Common myeloid progenitor, CD34-positive (primary cell): Measurements from ENCODE around the gene METTL1.

Experiments used
- CTCF ChIA-PET: fragments of 350-600 bp; sonication (Branson Sonifier 250); formaldehyde crosslinking; loops from one replicate; lab custom pipeline; 2021; ENCODE audit warnings: antibody characterized with exemption; lab: Charles Lee
- POLR2A ChIA-PET: fragments of 350-600 bp; sonication (Branson Sonifier 250); formaldehyde crosslinking; loops from one replicate; lab custom pipeline; 2021; ENCODE audit warnings: antibody characterized with exemption; lab: Charles Lee
- DNase-seq, 3 donors: peaks; one replicate each; pipeline versions ENCODE4 v3.0.0 to v3.0.0-alpha.2; 2013
- H3K27ac ChIP-seq, 2 experiments: 1 replicate in 1 of 2; 2 replicates in 1 of 2; pipeline ENCODE4 v1.7.0; 2013; ENCODE audit warnings: inconsistent platforms in 2 of 2, low read length in 2 of 2, mild to moderate bottlenecking in 2 of 2, low read depth in 1 of 2, moderate library complexity in 1 of 2; ENCODE audit not compliant: severe bottlenecking in 2 of 2, insufficient read depth in 1 of 2, poor library complexity in 1 of 2
- H3K27me3 ChIP-seq, 5 experiments: replicated peaks in 2 of 5; 1 replicate in 3 of 5; 2 replicates in 2 of 5; pipeline versions ENCODE4 v1.6.1 to v1.7.0; 2013; ENCODE audit warnings: low read length in 4 of 5, mild to moderate bottlenecking in 2 of 5, moderate library complexity in 2 of 5, inconsistent platforms in 1 of 5; ENCODE audit not compliant: insufficient read depth in 5 of 5, control insufficient read depth in 4 of 5
- H3K36me3 ChIP-seq, 4 experiments: 1 replicate in 2 of 4; 2 replicates in 2 of 4; pipeline versions ENCODE4 v1.6.1 to v1.7.0; 2013; ENCODE audit warnings: low read length in 3 of 4, control low read depth in 1 of 4, mild to moderate bottlenecking in 1 of 4; ENCODE audit not compliant: control insufficient read depth in 4 of 4, insufficient read depth in 4 of 4
- H3K4me1 ChIP-seq, 4 experiments: 1 replicate in 3 of 4; 2 replicates in 1 of 4; pipeline versions ENCODE4 v1.6.1 to v1.7.1; 2013; ENCODE audit warnings: low read length in 3 of 4, mild to moderate bottlenecking in 3 of 4, control low read depth in 1 of 4, inconsistent platforms in 1 of 4, moderate library complexity in 1 of 4; ENCODE audit not compliant: control insufficient read depth in 4 of 4, insufficient read depth in 4 of 4; ENCODE audit errors: control extremely low read depth in 1 of 4
- H3K4me3 ChIP-seq, 7 experiments: 1 replicate in 4 of 7; 2 replicates in 3 of 7; pipeline versions ENCODE4 v1.5.1 to v1.7.0; 2013; ENCODE audit warnings: mild to moderate bottlenecking in 7 of 7, low read length in 6 of 7, moderate library complexity in 6 of 7, inconsistent platforms in 2 of 7, low read depth in 2 of 7, control low read depth in 1 of 7; ENCODE audit not compliant: insufficient read depth in 4 of 7, control insufficient read depth in 1 of 7; ENCODE audit errors: extremely low read depth in 1 of 7
- H3K9me3 ChIP-seq, 5 experiments: 1 replicate in 4 of 5; 2 replicates in 1 of 5; pipeline versions ENCODE4 v1.6.1 to v1.7.1; 2013; ENCODE audit warnings: low read length in 4 of 5, mild to moderate bottlenecking in 2 of 5, inconsistent platforms in 1 of 5, low read depth in 1 of 5, moderate library complexity in 1 of 5; ENCODE audit not compliant: control insufficient read depth in 4 of 5, insufficient read depth in 2 of 5; ENCODE audit errors: control extremely low read depth in 1 of 5
- WGBS: methylation state at CpG from one replicate; pipeline ENCODE4 v1.1.5; 2013; ENCODE audit not compliant: insufficient coverage; 5-methylcytosine and 5-hydroxymethylcytosine counted together

METTL1 gene

DNA sequence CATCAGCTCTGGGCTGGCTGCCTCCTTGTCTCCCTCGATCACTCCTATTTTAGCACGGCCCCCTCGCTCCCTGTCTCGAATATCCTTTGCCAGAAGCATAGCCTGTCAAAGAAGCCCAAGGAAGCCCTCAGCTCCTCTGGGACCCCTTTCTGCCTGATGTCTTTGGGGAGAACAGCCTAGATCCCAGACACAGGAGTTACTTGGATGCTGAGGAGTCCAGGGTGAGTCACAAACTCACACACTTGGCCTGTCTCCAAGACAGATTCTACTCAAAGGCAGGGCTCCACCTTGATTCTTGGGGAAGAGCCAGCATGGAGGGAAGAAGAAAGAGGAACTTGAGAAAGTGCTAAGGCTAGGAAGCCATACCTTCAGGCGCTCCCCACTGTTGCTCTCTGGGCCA is 38.5 kb upstream of the METTL1 start:
- Histone ChIP-seq H3K36me3 (peaks cover 0 to 22% (median 16%) of the 10 kb centered on the region in 4 experiments), H3K27ac (no peak overlapping the region), H3K4me1 (no peaks in the 10 kb centered on the region), H3K27me3 (no peaks in the 10 kb centered on the region), H3K4me3 (no peak overlapping the region), H3K9me3 (no peaks in the 10 kb centered on the region)
- CTCF ChIA-PET: interaction anchor here (1.0 to 5.4 kb wide), 4 partner anchors 10 to 16 kb away, joined by 3 to 41 read pairs (median 8); no protein-coding TSS in a partner anchor
- POLR2A ChIA-PET: no interaction called here
- DNase-seq: peak in 2 of 3 donors; percentile 36 to 38
- WGBS: 100% methylated on average over 5 of the region's 5 CpGs

DNA sequence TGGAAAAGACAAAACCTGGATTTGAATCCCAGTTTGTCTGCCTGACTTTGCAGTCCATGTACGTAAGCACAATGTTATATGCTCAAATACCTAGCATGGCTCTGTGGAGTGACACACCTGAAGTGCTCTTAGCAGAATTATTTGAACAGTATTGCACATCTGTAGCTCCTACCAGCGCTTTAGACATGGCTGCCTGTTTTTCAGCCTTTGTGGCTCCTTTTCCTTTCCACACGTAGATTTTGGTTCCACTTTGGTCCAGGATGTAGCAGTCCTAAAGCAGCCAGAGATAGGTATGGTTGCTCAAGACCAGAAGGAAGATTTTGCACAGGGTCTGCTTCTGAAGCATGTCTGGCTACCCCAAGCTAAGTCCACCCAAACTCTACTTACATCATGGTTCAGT is 37.5 kb upstream of the METTL1 start:
- POLR2A ChIA-PET: no interaction called here
- WGBS: 94% methylated on average over 3 of the region's 3 CpGs
- Histone ChIP-seq H3K36me3 (peaks cover 0 to 22% (median 17%) of the 10 kb centered on the region in 4 experiments), H3K4me1 (no peaks in the 10 kb centered on the region), H3K27ac (no peak overlapping the region), H3K27me3 (no peaks in the 10 kb centered on the region), H3K4me3 (no peak overlapping the region), H3K9me3 (no peaks in the 10 kb centered on the region)
- DNase-seq: no peak
- CTCF ChIA-PET: interaction anchor here (1.6 to 5.4 kb wide), 4 partner anchors 9 to 96 kb away, joined by 4 to 41 read pairs (median 10); no protein-coding TSS in a partner anchor

DNA sequence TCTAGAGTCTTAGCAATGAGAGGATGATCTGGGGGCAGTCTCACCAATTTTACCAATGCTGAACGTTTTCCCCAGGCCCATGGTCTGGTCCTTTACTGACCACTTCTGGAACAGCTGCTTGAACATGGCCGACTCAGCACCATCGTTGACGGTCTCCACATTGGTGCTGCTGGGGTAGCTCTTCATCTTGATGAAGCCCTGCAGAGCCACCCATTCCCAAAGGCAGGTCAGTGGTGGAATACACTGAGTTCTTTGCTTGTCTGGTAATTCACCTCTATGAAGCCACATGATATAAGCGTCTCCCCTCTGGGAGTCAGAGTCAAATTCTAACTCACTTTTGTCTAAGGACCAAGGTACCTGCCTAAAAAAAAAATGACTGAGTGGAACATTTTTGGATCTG is 36.4 kb upstream of the METTL1 start:
- ChIA-PET CTCF (interaction anchor here (0.6 to 2.0 kb wide), 2 partner anchors 21 to 97 kb away, joined by 3 to 9 read pairs; no protein-coding TSS in a partner anchor), POLR2A (no interaction called here)
- Histone ChIP-seq H3K4me3 (no peak overlapping the region), H3K4me1 (no peaks in the 10 kb centered on the region), H3K36me3 (peaks cover 0 to 22% (median 18%) of the 10 kb centered on the region in 4 experiments), H3K9me3 (no peaks in the 10 kb centered on the region), H3K27ac (no peak overlapping the region), H3K27me3 (no peaks in the 10 kb centered on the region)
- WGBS: 100% methylated on average over 5 of the region's 5 CpGs
- no peak for DNase-seq

DNA sequence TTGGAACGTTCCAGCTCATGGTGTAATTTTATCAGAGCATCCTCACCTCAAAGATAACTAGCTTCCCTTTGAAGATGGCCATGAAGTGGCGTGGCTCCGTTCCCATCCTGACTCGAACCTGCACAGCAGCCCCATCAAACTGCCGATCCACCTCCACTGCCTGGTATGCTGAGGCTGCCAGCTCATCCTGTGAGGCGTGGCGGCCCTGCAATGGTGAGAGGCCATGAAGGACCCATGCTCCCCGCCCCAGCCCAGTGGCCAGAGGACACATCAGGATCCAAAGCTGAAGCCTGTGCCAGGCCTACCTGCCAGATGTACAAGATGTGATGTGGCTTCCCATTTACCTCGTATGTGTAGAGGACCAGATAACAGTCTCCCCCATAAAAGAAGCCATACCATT is 35.4 kb upstream of the METTL1 start:
- Histone ChIP-seq H3K9me3 (no peaks in the 10 kb centered on the region), H3K27ac (no peak overlapping the region), H3K27me3 (no peaks in the 10 kb centered on the region), H3K4me3 (no peak overlapping the region), H3K36me3 (peaks cover 2 to 27% (median 26%) of the 10 kb centered on the region in 4 experiments), H3K4me1 (no peaks in the 10 kb centered on the region)
- no peak for DNase-seq
- 94% methylated on average over 9 of the region's 9 CpGs for WGBS
- ChIA-PET POLR2A (no interaction called here), CTCF (interaction anchor here (1.0 to 2.2 kb wide), 7 partner anchors 9 to 51 kb away, joined by 3 to 15 read pairs (median 4); partner anchors contain the start of genes AVIL and TSFM)

DNA sequence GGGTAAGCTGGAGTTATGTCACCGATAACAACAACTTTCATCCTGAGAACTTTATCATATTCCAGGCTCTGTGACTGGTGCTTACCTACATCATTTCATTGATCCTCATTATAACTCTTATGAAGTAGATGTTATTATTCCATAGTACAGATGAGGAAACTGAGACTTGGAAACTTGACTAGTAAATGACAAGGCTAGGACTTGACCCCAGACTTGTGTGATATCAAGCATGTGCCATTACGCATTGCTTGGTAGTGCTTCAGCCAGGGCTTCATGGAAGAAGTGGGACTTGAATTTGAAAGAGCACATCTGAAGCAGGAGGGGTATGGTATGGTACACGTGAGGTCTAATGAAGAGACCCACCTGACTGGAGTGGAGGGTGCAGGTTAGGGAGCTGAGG is 34.8 kb upstream of the METTL1 start:
- peaks cover 2 to 33% (median 31%) of the 10 kb centered on the region in 4 experiments for H3K36me3 ChIP-seq
- no peak overlapping the region for H3K4me3 ChIP-seq
- POLR2A ChIA-PET: no interaction called here
- no peaks in the 10 kb centered on the region for H3K9me3 ChIP-seq
- no peaks in the 10 kb centered on the region for H3K4me1 ChIP-seq
- CTCF ChIA-PET: interaction anchor here (0.9 to 2.2 kb wide), 10 partner anchors 9 to 50 kb away, joined by 3 to 15 read pairs (median 4); partner anchors contain the start of genes AVIL and TSFM
- no peak overlapping the region for H3K27ac ChIP-seq
- no peak for DNase-seq
- H3K27me3 ChIP-seq: no peaks in the 10 kb centered on the region
- 94% methylated on average over 2 of the region's 3 CpGs for WGBS

DNA sequence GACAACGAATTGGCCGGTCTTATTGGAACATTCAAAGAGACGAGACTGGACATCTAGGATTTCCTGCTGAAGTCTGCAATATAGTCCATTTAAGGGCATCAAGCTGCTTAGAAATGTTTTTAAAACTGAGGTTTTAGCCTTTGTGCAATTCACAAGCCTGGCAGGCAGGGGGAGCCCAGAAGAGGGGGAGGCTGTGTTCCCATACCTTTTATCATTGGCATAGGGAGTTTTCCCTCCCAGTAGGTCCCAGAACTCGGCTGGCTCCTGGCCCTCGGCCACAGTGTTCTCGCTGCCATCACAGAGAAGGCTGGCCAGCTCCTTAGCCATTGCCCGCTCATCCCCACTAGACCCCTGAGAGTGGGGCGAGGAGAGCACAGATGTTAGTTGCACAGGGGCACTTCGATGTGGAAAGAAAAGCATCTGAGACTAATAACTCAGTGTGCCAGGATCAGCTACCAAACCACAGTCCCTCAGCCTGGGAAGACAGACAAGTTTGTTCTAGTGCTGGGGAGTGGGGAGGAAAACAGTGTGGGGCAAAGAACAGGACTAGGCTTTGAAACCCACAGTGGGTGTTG is 31.5 kb upstream of the METTL1 start:
- DNase-seq: peak; percentile 14 to 36 (median 21)
- H3K36me3 ChIP-seq: peaks cover 6 to 51% (median 36%) of the 10 kb centered on the region in 4 experiments
- no peaks in the 10 kb centered on the region for H3K4me1 ChIP-seq

DNA sequence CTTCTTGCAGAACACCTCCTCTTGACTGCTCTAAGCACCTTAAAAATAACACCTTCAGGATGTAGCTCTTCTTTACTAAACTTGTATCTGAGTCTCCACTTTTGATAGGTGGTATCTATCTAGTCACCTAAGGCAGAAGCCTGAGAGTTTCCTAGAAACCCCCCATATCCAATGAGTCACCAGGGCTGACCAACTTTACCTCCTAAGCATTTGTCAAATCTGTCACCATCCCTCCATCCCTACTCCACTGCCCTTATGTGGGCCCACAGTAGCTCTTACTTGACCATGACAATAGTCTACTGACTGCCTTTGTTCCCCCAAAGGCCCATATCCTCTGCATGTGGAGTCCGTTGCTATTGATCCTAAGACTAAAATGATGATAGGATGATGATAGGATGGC is 30.7 kb upstream of the METTL1 start:
- ChIA-PET CTCF (interaction anchor here (0.5 to 7.1 kb wide), 23 partner anchors 9 to 218 kb away, joined by 3 to 42 read pairs (median 5); partner anchors contain the start of genes AVIL and TSFM), POLR2A (no interaction called here)
- no peaks in the 10 kb centered on the region for H3K9me3 ChIP-seq
- peaks cover 0 to 6% (median 0%) of the 10 kb centered on the region in 4 experiments for H3K4me1 ChIP-seq
- H3K4me3 ChIP-seq: no peak overlapping the region
- no peak for DNase-seq
- H3K27me3 ChIP-seq: no peaks in the 10 kb centered on the region
- peaks cover 6 to 43% (median 34%) of the 10 kb centered on the region in 4 experiments for H3K36me3 ChIP-seq
- H3K27ac ChIP-seq: no peak overlapping the region
- no CpG with 5 or more reads among the region's 1 CpG for WGBS

More for the DNA sequence above, 31.5 kb upstream of the METTL1 start:
- H3K9me3 ChIP-seq: no peaks in the 10 kb centered on the region
- ChIA-PET CTCF (interaction anchor here (0.9 to 7.1 kb wide), 18 partner anchors 8 to 113 kb away, joined by 3 to 42 read pairs (median 8); partner anchors contain the start of genes AVIL and TSFM), POLR2A (no interaction called here)
- WGBS: 76% methylated on average over 9 of the region's 9 CpGs
- no peaks in the 10 kb centered on the region for H3K27me3 ChIP-seq
- H3K4me3 ChIP-seq: no peak overlapping the region
- H3K27ac ChIP-seq: no peak overlapping the region
